GM19351 (cell line): Measurements from ENCODE around the gene MYD88.
A peak's percentile ranks its signal among the peaks of the same experiment; 100 is the strongest.

Experiments
- ATAC-seq: cut with Tn5 transposase; IDR thresholded peaks from one replicate; pipeline ENCODE4 v1.9.1; 2021; ENCODE audit warnings: mild to moderate bottlenecking, moderate library complexity; ENCODE audit not compliant: unreplicated experiment

Gene MYD88

GRCh38 chr3:38163117-38163840 lies 24.8 kb downstream of the MYD88 start:
- no peak for ATAC-seq

- ATAC-seq = no peak
These were observed 25.6 kb downstream of the MYD88 start for GRCh38 chr3:38163841-38164642.

GRCh38 chr3:38164643-38164951 lies 26.1 kb downstream of the MYD88 start:
- peak; percentile 20 for ATAC-seq

GRCh38 chr3:38164952-38165721 lies 26.7 kb downstream of the MYD88 start, which contains the start of gene OXSR1:
OXSR1 (plus strand) TSS chr3:38165537; CDS start chr3:38165877, 340 bp downstream.
- peak; percentile 88 for ATAC-seq

GRCh38 chr3:38165722-38166387 lies 27.4 kb downstream of the MYD88 start:
- no peak for ATAC-seq

- no peak for ATAC-seq
These were observed 29.1 kb downstream of the MYD88 start for GRCh38 chr3:38167591-38167990.

- ATAC-seq = no peak
These were observed 29.9 kb downstream of the MYD88 start for GRCh38 chr3:38168151-38169026.

GRCh38 chr3:38169027-38169317 lies 30.5 kb downstream of the MYD88 start:
- no peak for ATAC-seq

- ATAC-seq = no peak
These were observed 32.3 kb downstream of the MYD88 start for GRCh38 chr3:38170722-38171121.

- no peak for ATAC-seq
These were observed 33.2 kb downstream of the MYD88 start for GRCh38 chr3:38171622-38172021.

GRCh38 chr3:38173834-38174418 lies 35.5 kb downstream of the MYD88 start:
- ATAC-seq = peak; percentile 60

GRCh38 chr3:38177181-38177580 lies 38.7 kb downstream of the MYD88 start:
- no peak for ATAC-seq

GRCh38 chr3:38186781-38187180 lies 48.3 kb downstream of the MYD88 start:
- ATAC-seq = no peak

- no peak for ATAC-seq
These were observed 52.0 kb downstream of the MYD88 start for GRCh38 chr3:38190481-38190881.
